Sigmoid colon (tissue), 7 donors: ENCODE results near the gene AP4M1. TPM values are rescaled to one million over a fixed set of nuclear protein-coding genes. Genes with fewer than 3 reads are reported as not detected.

Experiments
- DNase-seq: peaks from one replicate; pipeline ENCODE4 v3.0.0-alpha.2; 2019
- H3K27ac ChIP-seq, 4 donors: fragments of 200-600 bp; sonication (generic); one replicate each; pipeline ENCODE4 v1.5.1; 2016 to 2019; ENCODE audit warnings: mild to moderate bottlenecking in 1 of 4
- H3K27me3 ChIP-seq, 3 donors: fragments of 200-600 bp; sonication (generic); one replicate each; pipeline ENCODE4 v1.5.1; 2019; ENCODE audit warnings: mild to moderate bottlenecking in 1 of 3
- H3K36me3 ChIP-seq, 4 donors: fragments of 200-600 bp; sonication (generic); one replicate each; pipeline ENCODE4 v1.5.1; 2016 to 2019
- H3K4me1 ChIP-seq, 4 donors: fragments of 200-600 bp; sonication (generic); one replicate each; pipeline ENCODE4 v1.5.1; 2017 to 2019
- H3K4me3 ChIP-seq, 4 donors: fragments of 200-600 bp; sonication (generic); one replicate each; pipeline ENCODE4 v1.5.1; 2017 to 2019; ENCODE audit warnings: mild to moderate bottlenecking in 2 of 4, moderate library complexity in 1 of 4
- H3K9me3 ChIP-seq, 4 donors: fragments of 200-600 bp in 3 of 4; sonication (generic) in 3 of 4; one replicate each; pipeline versions ENCODE4 v1.5.1 to v1.6.1; 2013 to 2019
- EP300 ChIP-seq, 4 donors: sonication (generic); formaldehyde crosslinking; IDR thresholded peaks; one replicate each; pipeline ENCODE4 v1.6.1; 2017; ENCODE audit warnings: antibody characterized with exemption in 4 of 4
- POLR2A ChIP-seq, 2 donors: fragments of 450-650 bp; IDR thresholded peaks; one replicate each; pipeline ENCODE4 v1.6.1; 2016; ENCODE audit warnings: antibody characterized with exemption in 2 of 2, mild to moderate bottlenecking in 2 of 2, moderate library complexity in 2 of 2
- POLR2AphosphoS5 ChIP-seq, 4 donors: sonication (generic); formaldehyde crosslinking; IDR thresholded peaks; one replicate each; pipeline ENCODE4 v1.6.1; 2017; ENCODE audit warnings: antibody characterized with exemption in 4 of 4
- WGBS, 2 donors: extraction: QIAGEN DNeasy Blood & Tissue Kit; methylation state at CpG; one replicate each; pipeline ENCODE4 v1.1.7; 2013; 5-methylcytosine and 5-hydroxymethylcytosine counted together
- intact Hi-C: fragments of 100-400 bp; cut with DNase I; formaldehyde crosslinking; loops from one replicate; pipeline ENCODE4 v1.15.1; 2023
- polyA plus RNA-seq, 3 donors: library from polyadenylated mRNA; stranded (reverse); fragments of 200-250 nt; gene quantifications; one replicate each; pipeline ENCODE4 v1.2.3, GENCODE V29; 2013
- total RNA-seq, 4 donors: library from RNA; depleted of rRNA; stranded (reverse); fragments of >200 nt; gene quantifications; one replicate each; pipeline ENCODE4 v1.1.0, GENCODE V29; 2016
- TF ChIP-seq, protein P1 (sequence below), 4 experiments: fragments of 450-650 bp in 3 of 4; fragments of 200-600 bp in 1 of 4; IDR thresholded peaks; one replicate each; pipeline ENCODE4 v1.5.1; 2016 to 2019; ENCODE audit warnings: antibody characterized with exemption in 4 of 4, mild to moderate bottlenecking in 3 of 4, moderate library complexity in 2 of 4
- donor health status: healthy with polysubstance abuse.
- donor health status: Bipolar disorder and iron deficiency.
- donor health status: healthy.

The AP4M1 gene
- total and polyA plus RNA-seq, 7 donors, result 14.6 to 26.6 (median 18.1) TPM

DNA sequence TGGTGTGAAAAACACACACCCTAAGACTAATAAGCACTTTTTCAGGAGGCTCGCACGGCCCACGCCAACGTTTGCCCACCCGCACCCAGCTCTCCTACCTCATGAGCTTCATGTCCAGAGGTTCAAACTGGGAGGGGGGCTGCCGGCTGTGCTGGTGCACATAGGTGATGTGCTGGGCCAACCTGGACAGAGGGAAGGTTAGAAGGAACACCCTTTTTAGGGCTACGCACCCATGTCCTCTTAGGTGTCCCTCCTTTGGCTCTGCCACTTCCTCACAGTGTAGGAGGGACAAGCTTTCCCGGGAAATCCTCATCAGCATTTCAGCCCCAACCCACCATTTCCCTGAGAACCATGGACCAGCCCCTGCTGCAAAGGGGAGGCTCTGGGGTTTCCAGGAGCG lies 6.2 kb upstream of the AP4M1 start:
- WGBS, 2 donors, result 82% methylated on average over 9 of the region's 9 CpGs
- Histone ChIP-seq H3K4me1 (peaks cover 0 to 32% (median 28%) of the 10 kb centered on the region in 4 donors), H3K36me3 (peaks cover 73 to 94% (median 84%) of the 10 kb centered on the region in 4 donors), H3K9me3 (no peaks in the 10 kb centered on the region), H3K27ac (no peak overlapping the region), H3K4me3 (no peak overlapping the region), H3K27me3 (no peaks in the 10 kb centered on the region)
- intact Hi-C loops, result no loop called here
- DNase-seq, result no peak
- no peak for TF ChIP-seq POLR2A (IDR thresholded peaks at IDR 0.05)
- TF ChIP-seq, protein P1, sequence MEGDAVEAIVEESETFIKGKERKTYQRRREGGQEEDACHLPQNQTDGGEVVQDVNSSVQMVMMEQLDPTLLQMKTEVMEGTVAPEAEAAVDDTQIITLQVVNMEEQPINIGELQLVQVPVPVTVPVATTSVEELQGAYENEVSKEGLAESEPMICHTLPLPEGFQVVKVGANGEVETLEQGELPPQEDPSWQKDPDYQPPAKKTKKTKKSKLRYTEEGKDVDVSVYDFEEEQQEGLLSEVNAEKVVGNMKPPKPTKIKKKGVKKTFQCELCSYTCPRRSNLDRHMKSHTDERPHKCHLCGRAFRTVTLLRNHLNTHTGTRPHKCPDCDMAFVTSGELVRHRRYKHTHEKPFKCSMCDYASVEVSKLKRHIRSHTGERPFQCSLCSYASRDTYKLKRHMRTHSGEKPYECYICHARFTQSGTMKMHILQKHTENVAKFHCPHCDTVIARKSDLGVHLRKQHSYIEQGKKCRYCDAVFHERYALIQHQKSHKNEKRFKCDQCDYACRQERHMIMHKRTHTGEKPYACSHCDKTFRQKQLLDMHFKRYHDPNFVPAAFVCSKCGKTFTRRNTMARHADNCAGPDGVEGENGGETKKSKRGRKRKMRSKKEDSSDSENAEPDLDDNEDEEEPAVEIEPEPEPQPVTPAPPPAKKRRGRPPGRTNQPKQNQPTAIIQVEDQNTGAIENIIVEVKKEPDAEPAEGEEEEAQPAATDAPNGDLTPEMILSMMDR (IDR thresholded peaks at IDR 0.05), result no peak
- TF ChIP-seq EP300 (IDR thresholded peaks at IDR 0.05), result no peak
- TF ChIP-seq POLR2AphosphoS5 (IDR thresholded peaks at IDR 0.05), result no peak

GRCh38 chr7:100095704-100096103 lies 5.7 kb upstream of the AP4M1 start:
- H3K36me3 ChIP-seq, result peaks cover 72 to 90% (median 80%) of the 10 kb centered on the region in 4 donors
- H3K4me3 ChIP-seq, result no peak overlapping the region
- H3K27ac ChIP-seq, result no peak overlapping the region
- H3K27me3 ChIP-seq, result no peaks in the 10 kb centered on the region
- intact Hi-C loops, result no loop called here
- DNase-seq, result no peak
- WGBS, 2 donors, result 89 to 95% methylated on average over 17 of the region's 17 CpGs
- no peaks in the 10 kb centered on the region for H3K9me3 ChIP-seq
- TF ChIP-seq POLR2AphosphoS5 (IDR thresholded peaks at IDR 0.05), result no peak
- no peak for TF ChIP-seq EP300 (IDR thresholded peaks at IDR 0.05)
- peaks cover 0 to 33% (median 27%) of the 10 kb centered on the region in 4 donors for H3K4me1 ChIP-seq

DNA sequence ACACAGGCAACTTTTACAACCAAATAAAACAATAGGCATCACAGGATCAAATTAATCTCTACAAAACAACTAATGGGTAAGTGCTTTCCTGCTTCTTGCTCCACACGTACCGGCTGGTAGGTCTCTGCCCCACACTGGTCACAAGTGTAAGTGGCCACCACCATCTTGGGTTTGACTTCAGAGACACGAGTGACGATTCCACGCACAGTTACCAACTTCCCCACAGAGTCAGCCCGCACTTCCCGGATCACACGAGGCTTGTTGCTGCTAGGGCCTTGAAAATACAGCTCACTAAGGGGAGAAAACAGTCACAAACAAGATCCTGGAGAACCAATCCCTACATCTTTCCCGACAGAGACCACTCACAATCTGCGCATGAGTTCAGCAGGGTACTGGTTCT lies 2.5 kb upstream of the AP4M1 start:
- Histone ChIP-seq H3K4me1 (peaks cover 0 to 42% (median 28%) of the 10 kb centered on the region in 4 donors), H3K27ac (no peak overlapping the region), H3K27me3 (no peaks in the 10 kb centered on the region), H3K4me3 (no peak overlapping the region), H3K9me3 (no peaks in the 10 kb centered on the region), H3K36me3 (peaks cover 46 to 71% (median 52%) of the 10 kb centered on the region in 4 donors)
- no peak for TF ChIP-seq POLR2AphosphoS5 (IDR thresholded peaks at IDR 0.05)
- no peak for TF ChIP-seq EP300 (IDR thresholded peaks at IDR 0.05)
- TF ChIP-seq POLR2A (IDR thresholded peaks at IDR 0.05), result no peak
- TF ChIP-seq, protein P1 (IDR thresholded peaks at IDR 0.05), result no peak
- intact Hi-C loops, result no loop called here
- 79 to 89% methylated on average over 10 of the region's 10 CpGs for WGBS, 2 donors
- DNase-seq, result no peak

GRCh38 chr7:100099452-100099851 lies 2.0 kb upstream of the AP4M1 start:
- peaks cover 0 to 41% (median 25%) of the 10 kb centered on the region in 4 donors for H3K4me1 ChIP-seq
- intact Hi-C loops, result no loop called here
- H3K27me3 ChIP-seq, result no peaks in the 10 kb centered on the region
- H3K9me3 ChIP-seq, result no peaks in the 10 kb centered on the region
- peaks cover 42 to 71% (median 47%) of the 10 kb centered on the region in 4 donors for H3K36me3 ChIP-seq
- TF ChIP-seq POLR2A (IDR thresholded peaks at IDR 0.05), result no peak
- no peak for TF ChIP-seq EP300 (IDR thresholded peaks at IDR 0.05)
- no peak for TF ChIP-seq POLR2AphosphoS5 (IDR thresholded peaks at IDR 0.05)
- TF ChIP-seq, protein P1 (IDR thresholded peaks at IDR 0.05), result no peak
- H3K27ac ChIP-seq, result peak overlapping the region; percentile 95 to 99 (median 97)
- DNase-seq, result no peak
- 30 to 56% methylated on average over 12 of the region's 12 CpGs for WGBS, 2 donors
- peak overlapping the region; percentile 66 to 89 (median 82) for H3K4me3 ChIP-seq

GRCh38 chr7:100100420-100101015 lies 925 bp upstream of the AP4M1 start:
- WGBS, 2 donors, result 0 to 1% methylated on average over 61 of the region's 61 CpGs
- Histone ChIP-seq H3K36me3 (peaks cover 31 to 71% (median 43%) of the 10 kb centered on the region in 4 donors), H3K4me1 (peaks cover 0 to 41% (median 25%) of the 10 kb centered on the region in 4 donors), H3K9me3 (no peaks in the 10 kb centered on the region), H3K4me3 (peak overlapping the region; percentile 66 to 89 (median 82)), H3K27ac (peak overlapping the region; percentile 95 to 99 (median 97)), H3K27me3 (no peaks in the 10 kb centered on the region)
- TF ChIP-seq, protein P1 (IDR thresholded peaks at IDR 0.05), result no peak
- TF ChIP-seq POLR2AphosphoS5 (IDR thresholded peaks at IDR 0.05) (peak; percentile 64 to 84 (median 81)), EP300 (IDR thresholded peaks at IDR 0.05) (peak in 1 of 4 donors; percentile 62), POLR2A (IDR thresholded peaks at IDR 0.05) (no peak)
- intact Hi-C loops, result loop anchor here (1.0 to 2.0 kb wide), 4 partner anchors 12 to 51 kb away; partner anchors contain the start of genes CNPY4, COPS6, MBLAC1 and TAF6
- peak; percentile 97 for DNase-seq
